Measurements from ENCODE around the gene ECI1. TPM values are rescaled to one million over a fixed set of nuclear protein-coding genes. Genes with fewer than 3 reads are reported as not detected.

The ECI1 gene
- total RNA-seq, 1 experiment from 2014 or later: 95.4 TPM

GRCh38 chr16:2235695-2236336, 15.6 kb downstream of the ECI1 start:
- H3K4me2 ChIP-seq (ENCODE audit: insufficient read depth, insufficient read length, low read length): peak overlapping the region; percentile 67
- no peak overlapping the region for H2AK5ac ChIP-seq (ENCODE audit: insufficient read length, low read length)
- H3K27me3 ChIP-seq (ENCODE audit: insufficient read depth, low read length): peaks cover 2% of the 10 kb centered on the region; the same call in 1 of the 2 replicates
- no peak overlapping the region for H3K4ac ChIP-seq (ENCODE audit: low read depth, low read length)
- no peak overlapping the region for H2BK120ac ChIP-seq (ENCODE audit: low read depth, low read length, poor library complexity, severe bottlenecking)
- H3K4me1 ChIP-seq (ENCODE audit: insufficient read depth, low read length): no peaks in the 10 kb centered on the region
- H3K27ac ChIP-seq (ENCODE audit: insufficient read length, low read depth, low read length): no peak overlapping the region
- no peak overlapping the region for H4K5ac ChIP-seq (ENCODE audit: insufficient read length, low read depth, low read length)
- Mint-ChIP-seq H3K36me3 (ENCODE audit: insufficient read depth in 1 of 3, low read depth in 3 of 3) (peaks cover 2 to 24% (median 8%) of the 10 kb centered on the region in 3 experiments; a peak in 6 of 7 replicates), H3K4me1 (peaks cover 0 to 3% of the 10 kb centered on the region in 2 experiments; a peak in 1 of 4 replicates), H3K27ac (no peak overlapping the region), H3K27me3 (ENCODE audit: low read depth) (peaks cover 16% of the 10 kb centered on the region), H3K9me3 (no peaks in the 10 kb centered on the region), H3K4me3 (peak overlapping the region in 1 of 2 experiments; percentile 58; a peak in 1 of 5 replicates)
- H3K23ac ChIP-seq (ENCODE audit: insufficient read length, low read depth, low read length): no peak overlapping the region
- no peak for TF ChIP-seq CTCF (conservative IDR thresholded peaks at IDR 0.05)
- H3K79me2 ChIP-seq (ENCODE audit: insufficient read depth, low read length): no peaks in the 10 kb centered on the region
- H4K20me1 ChIP-seq (ENCODE audit: control insufficient read depth, insufficient read depth, insufficient read length): no peaks in the 10 kb centered on the region
- no peak for DNase-seq
- no peaks in the 10 kb centered on the region for H3K79me1 ChIP-seq (ENCODE audit: insufficient read depth, low read depth, low read length, poor library complexity, severe bottlenecking)
- H2BK5ac ChIP-seq (ENCODE audit: insufficient read length, low read length): no peak overlapping the region
- no peak overlapping the region for H2AFZ ChIP-seq (ENCODE audit: low read length)
- no CpG with 5 or more reads among the region's 19 CpGs for WGBS (ENCODE audit: extremely low coverage, insufficient read length, low lambda C conversion rate)
- H4K91ac ChIP-seq (ENCODE audit: insufficient read length, low read depth, low read length): no peak overlapping the region
- no peak overlapping the region for H3K9ac ChIP-seq (ENCODE audit: extremely low read depth, insufficient read length, low read length)
- no peak overlapping the region for H3K14ac ChIP-seq (ENCODE audit: insufficient read depth, low read length)
- H4K8ac ChIP-seq (replicated peaks; ENCODE audit: insufficient read length, low read depth, low read length): no peak overlapping the region
- no peak overlapping the region for H2BK12ac ChIP-seq (ENCODE audit: insufficient read length, low read depth, low read length)
- H3K56ac ChIP-seq (ENCODE audit: insufficient read length, low read depth, low read length): no peak overlapping the region
- H3K18ac ChIP-seq (ENCODE audit: insufficient read length, low read depth, low read length): no peak overlapping the region
- no peak overlapping the region for H2BK20ac ChIP-seq (ENCODE audit: low read depth, low read length, poor library complexity, severe bottlenecking)
- H3T11ph ChIP-seq (ENCODE audit: low read length): no peak overlapping the region
- peaks cover 13% of the 10 kb centered on the region for H3K23me2 ChIP-seq (ENCODE audit: insufficient read length, low read depth, low read length, poor library complexity, severe bottlenecking)
- H2BK15ac ChIP-seq (ENCODE audit: low read depth, low read length): no peak overlapping the region
- H3K9me3 ChIP-seq (ENCODE audit: control insufficient read depth, low read depth, low read length): no peaks in the 10 kb centered on the region
